Measurements from ENCODE around the gene ACVR2B.

The ACVR2B gene

DNA sequence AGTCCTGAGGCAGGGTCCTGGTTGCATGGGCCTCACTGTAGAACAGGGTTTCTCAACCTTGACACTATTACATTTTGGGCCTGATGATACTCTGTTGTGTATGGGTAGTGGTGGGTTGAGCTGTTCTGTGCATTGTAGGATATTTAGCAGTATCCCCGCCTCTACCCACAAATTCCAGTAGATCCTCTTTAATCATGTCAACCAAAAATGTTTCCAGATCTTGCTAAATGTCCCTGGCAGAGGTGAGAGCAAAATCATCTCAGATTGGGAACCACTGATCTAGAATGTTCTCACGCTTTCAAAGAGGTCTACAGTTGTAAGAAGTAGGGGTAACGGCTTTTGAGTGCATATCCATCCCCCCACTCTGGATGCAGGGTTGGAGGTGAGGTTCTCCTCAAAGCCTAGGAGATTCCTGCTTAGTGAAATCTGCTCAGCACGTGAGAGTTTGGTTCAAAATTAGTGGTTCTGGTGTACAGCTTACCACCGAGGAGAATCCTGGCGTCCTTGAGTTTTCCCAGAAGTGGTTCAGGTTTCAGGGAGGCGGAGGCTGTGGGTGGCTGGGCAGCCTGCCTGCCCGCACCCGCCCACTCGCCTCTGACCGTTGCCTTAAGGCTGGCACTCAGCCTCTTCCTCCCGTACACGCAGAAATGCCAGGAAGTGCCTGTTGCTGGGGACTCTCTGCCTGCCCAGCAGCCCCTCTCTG is 5.3 kb downstream of the ACVR2B start:
- DNase-seq (ENCODE audit: low read depth in 2 of 2), result no peak

DNA sequence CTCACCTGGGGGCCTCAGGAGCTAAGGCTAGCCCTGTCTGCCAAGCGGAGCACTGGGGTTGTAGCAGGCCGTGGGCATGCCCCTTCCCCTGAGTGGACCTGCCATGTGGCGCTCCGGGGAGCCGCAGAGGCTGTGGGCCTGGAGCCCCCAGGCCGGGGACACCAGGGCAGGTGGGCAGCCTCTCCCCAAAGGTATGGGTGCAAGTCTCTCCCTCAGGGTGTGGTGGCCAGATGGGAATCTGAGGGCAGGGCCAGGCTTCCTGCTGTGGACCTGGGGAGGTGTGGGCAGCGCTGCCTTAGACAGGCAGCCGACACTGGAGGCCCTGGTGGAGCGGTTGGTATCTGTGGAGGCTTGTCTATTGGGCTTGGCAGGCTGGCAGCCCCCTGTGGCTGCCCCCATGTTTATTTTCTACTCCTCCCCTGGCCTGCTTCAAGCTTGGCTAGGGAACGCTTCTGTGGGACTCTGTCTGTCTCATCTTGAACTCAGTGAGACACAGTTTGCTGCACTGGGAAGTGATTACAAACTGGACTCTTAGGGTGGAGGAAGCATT is 5.9 kb downstream of the ACVR2B start:
- DNase-seq (ENCODE audit: low read depth in 2 of 2), result no peak

DNA sequence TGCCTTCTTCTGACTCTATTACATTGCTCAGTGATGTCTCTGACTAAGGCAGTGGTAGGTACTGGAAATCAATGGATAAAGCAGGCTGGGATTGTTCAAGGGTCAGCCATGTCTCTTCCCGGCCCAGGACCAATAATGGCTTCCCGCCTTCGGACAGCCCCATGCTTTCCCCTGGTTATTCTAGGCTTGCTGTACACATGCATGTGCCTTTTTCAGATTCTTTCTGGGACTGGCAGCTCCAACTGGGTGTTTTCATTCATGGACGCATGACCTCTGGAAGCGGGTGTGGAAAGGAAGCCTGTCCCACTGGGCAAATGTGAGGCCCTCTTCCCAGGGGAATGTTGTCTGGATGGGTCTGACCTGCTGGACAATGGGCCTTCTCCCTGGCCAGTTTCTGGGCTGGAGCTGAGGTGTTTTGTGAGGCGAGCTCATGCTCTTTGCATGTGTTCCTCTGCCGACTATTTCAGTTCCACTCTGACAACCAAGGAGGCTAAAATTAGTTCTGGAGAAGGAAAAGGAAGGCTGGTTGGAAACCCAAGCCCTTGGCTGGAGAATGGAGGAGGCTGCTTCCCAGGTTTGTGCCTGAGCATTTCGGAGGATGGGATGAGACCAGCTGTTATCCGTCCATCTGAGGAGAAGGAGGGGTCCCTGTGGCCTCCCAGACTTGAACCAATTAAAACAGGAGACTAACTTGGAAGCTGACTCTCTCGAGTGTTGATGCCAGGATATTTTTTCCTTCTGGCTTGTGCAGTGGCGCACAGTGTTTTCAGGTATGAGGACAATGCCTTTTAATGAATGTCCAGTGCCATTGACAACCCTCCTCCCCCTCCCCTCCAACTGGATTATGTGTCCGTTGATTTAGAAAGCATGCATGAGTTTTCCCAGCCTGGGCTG is 6.9 kb downstream of the ACVR2B start:
- DNase-seq (ENCODE audit: low read depth in 2 of 2), result no peak

DNA sequence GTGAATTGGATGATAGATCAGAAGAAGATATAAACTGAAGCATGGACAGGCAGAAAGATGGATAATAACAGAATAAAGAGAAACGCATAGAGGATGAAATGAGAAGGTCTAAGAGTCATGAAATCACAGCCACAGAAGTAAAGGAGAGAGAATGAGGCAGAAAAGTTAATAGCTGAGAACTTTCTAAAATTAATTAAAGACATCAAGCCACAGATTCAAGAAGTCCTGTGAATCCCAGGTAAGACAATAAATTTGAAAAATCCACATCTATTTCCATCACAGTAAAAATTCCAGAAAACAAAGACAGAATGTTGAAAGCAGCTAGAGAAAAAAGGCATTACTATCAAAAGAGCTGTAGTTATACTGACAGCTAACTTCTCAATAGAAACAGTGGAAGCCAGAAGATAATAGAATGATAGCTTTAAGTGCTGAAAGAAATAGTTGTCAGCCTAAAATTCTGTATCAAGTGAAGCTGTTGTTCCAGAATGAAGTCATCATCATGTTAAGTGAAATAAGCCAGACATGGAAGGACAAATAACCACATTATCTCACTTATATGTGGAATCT is 12.0 kb downstream of the ACVR2B start:
- no peak for DNase-seq (ENCODE audit: low read depth in 2 of 2)

DNA sequence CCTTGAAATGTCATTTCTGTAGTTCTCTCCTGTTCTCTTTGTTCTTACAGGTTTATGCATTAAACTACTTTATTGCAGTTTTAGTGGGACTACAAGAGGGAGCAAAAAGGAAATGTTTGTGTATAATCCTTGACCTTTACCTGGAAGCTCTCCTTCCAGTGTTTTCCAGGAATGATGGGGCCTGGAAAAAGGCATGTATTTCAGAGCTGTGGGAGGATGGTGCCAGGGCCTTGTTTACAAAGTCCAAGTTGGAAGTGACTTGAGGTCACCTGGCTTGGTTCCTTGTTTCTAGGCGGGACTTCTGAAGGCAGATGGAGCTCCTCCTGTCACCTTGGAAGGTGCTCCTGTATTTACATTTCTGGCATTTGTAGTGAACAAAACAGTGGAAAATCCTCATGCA is 15.1 kb downstream of the ACVR2B start:
- DNase-seq (ENCODE audit: low read depth in 2 of 2), result no peak

DNA sequence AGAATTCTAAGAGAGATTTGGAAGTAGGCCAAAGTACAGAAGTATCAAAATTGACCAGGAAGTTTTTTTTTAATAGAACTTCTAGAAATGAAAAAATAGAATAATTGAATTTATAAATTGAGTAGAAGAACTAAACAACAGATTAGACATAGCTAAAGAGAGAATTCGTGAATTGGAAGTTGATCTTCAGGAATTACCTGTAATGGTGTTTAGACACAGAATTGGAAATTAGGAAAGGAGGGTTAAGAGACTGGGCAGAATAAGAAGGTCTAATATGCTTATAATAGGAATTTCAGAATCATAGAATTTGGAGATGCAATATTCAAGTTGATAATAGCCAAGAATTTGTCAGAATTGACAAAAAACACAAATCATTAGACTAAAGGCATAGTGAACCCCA is 16.2 kb downstream of the ACVR2B start:
- DNase-seq (ENCODE audit: low read depth in 2 of 2), result no peak

DNA sequence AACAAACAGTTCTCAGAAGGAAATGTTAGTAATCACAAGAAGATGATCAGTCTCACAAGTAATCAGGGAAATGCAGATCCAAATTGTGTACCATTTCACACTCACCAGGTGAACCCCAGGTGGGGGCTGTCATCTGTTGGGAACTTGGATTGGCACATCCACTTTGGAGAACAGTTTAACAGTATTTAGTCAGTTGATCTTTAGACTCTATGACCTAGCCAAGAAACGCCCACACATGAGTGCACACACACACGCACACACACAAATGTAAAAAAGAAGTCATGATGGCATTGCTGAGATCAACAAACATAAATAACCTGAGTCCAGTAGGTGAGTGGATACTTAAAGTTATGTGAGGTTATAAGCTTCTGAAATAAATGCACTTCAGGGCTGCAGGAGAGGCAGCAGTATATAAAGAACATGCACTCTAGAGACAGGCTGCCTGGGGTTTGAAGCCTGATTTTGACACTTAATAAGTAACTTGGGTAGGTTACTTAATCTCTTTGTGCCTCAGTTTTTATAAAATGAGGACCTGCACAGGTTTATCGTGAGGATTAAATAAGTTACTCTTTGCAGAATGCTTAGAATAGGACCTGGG is 17.7 kb downstream of the ACVR2B start:
- DNase-seq (ENCODE audit: low read depth in 2 of 2), result no peak

DNA sequence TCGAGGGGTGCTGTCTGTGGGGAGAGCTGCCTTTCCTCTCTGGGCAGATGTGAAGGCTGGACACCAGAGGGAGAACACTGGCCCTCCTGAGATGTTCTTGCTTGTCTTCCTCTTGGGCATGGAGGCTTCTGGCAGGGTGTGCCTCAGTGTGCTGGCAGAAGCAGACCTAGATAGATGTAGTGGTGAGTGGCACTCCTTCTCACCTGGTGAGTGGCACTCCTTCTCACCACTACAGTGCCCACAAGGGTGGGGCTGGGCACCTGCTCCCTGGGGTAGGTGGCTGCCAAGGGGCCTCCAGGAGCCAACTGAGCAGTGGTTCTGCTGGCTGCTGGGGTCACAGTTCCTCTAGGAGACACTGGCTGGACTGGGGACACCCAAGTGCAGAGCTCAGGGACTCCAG is 18.7 kb downstream of the ACVR2B start:
- no peak for DNase-seq (ENCODE audit: low read depth in 2 of 2)

DNA sequence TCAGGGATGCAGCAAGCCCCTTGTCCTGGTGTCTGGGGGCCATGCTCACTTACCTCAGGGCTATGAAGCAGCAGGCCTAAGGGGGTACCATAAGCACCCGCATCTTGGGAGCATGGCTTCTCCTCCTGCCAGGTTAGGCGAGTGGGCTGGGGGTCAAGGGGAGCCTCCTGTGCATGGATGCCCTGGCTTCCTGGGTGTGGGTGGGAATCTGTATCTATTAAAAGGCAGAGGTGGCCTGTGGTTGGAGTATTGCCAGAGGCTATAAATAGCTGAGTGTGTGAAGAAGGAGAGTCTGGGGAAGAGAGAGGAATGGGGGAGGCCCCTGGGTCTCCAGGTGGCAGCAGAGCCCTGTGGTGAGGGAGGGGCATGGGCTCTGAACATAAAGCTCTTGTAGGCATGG is 19.5 kb downstream of the ACVR2B start:
- DNase-seq (ENCODE audit: low read depth in 2 of 2), result no peak

DNA sequence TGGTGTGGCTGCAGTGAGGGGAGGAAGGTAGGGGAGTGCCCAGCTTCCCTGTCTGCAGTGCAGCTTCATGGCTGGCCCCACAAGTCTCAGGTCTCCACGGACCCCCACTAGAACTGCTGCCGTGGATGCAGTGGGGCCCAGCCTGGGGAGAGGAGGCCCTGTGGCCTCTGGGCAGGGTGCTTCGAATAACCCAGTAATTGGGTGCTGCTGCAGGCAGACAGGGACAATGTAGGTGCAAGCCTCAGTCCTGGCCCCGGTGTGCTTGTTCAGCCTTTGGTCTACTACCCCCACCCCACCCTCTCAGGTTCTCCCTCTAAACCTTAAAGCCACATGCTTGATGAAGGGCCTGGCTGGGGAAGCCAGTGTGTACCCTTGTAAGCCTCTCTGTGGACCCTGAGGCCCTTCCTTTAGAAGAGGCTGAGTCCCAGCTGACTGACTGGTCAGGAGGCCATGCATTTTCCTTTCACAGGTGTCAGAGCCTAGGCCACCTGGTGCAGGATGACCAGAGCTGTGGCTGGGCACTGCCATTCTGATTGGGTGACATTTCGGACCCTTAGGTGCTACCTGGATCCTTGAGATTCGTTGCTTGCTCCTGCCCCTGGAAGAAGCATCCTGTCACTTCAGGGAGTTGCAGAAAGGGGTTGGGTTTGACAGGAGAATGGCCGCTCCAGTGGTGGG is 21.4 kb downstream of the ACVR2B start:
- DNase-seq (ENCODE audit: low read depth in 2 of 2), result no peak

DNA sequence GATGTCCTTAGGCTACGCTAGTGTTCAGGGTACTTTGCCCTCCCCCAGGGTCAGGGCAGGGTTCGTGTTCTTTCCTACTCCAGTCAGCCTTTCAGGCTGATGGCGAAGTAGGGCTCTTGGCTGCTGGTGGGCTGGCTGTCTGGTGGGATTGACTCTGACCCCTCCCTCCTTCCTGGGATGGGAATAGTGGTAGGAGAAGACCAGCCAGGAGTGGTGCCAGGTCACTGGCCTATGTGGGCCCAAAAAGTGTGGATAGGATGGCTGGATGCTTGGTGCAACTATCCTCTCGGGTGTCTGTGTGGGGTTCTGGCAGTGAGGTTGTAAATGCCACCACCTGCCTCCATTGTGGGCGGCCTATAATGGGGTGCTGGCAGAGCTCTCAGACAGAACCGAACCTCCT is 22.0 kb downstream of the ACVR2B start:
- no peak for DNase-seq (ENCODE audit: low read depth in 2 of 2)

DNA sequence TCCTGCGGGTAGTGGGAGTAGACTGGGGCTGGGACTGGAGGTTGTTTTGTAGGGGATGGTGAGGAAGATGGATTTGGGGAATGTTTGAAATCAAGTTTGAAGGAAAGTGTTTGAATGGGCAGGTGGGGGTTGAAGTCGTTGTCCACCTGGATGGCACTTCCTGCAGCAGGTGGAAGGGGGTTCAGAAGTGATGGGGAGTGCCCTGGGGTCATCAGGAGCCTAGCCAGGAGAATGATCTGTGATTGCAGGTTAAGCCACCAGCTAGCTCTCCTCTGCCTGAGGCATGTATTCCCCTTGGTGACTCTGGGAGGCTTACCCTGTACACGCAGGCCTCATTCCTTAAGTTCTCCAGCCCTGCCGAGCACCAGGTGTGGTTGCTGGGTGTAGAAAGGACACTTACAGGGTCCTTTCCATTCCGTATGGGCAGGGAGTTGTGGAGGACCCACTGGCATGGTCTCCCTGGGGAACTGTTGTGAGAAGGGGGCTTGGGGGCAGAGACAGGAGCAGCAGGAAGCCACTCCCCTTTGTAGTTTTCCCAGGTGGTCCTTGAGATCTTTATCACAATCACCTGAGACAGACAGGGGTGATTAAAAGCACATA is 22.6 kb downstream of the ACVR2B start:
- no peak for DNase-seq (ENCODE audit: low read depth in 2 of 2)

DNA sequence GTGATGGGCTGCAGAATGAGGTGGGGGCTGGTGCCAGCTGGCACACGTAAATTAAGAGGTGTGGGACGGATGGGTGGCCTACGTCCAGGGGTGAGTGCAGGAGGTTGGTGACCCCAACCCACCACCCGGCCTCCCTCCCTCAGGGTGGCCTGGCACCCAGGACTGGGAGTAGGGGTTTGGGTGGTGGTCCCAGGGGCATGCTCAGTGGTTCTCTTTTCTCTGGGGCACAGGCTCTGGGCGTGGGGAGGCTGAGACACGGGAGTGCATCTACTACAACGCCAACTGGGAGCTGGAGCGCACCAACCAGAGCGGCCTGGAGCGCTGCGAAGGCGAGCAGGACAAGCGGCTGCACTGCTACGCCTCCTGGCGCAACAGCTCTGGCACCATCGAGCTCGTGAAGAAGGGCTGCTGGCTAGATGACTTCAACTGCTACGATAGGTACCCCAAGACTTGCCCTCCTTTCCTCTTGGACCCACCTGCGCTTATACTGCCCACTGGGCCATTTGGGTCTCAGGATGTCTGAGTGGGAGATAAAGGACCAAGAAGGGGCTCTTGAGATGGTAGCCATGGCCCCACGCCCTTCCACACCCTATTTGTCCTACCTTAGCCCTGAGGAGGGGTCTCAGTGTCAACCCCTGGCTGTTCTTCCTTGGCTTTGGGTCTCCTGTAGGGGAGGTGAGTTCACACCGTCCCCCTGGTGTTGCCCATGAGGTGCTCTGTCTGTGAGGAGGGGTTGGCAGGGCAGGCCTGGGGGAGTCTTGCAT is 23.5 kb downstream of the ACVR2B start:
- DNase-seq (ENCODE audit: low read depth in 2 of 2), result no peak

DNA sequence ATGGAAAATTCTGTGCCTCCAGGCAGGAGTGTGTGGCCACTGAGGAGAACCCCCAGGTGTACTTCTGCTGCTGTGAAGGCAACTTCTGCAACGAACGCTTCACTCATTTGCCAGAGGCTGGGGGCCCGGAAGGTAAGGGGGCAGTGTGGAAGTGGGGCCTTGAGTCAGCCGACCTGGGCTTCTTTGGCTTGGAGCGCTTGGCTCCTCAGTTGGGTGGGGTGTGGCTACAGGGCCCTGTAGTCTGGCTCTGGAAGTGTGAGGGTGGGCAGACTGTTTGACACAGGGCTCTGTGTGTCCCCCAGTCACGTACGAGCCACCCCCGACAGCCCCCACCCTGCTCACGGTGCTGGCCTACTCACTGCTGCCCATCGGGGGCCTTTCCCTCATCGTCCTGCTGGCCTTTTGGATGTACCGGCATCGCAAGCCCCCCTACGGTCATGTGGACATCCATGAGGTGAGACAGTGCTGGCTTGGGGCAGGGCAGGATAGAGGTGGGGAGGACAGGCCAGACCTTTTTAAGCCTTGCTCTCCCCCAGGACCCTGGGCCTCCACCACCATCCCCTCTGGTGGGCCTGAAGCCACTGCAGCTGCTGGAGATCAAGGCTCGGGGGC is 24.3 kb downstream of the ACVR2B start:
- no peak for DNase-seq (ENCODE audit: low read depth in 2 of 2)

DNA sequence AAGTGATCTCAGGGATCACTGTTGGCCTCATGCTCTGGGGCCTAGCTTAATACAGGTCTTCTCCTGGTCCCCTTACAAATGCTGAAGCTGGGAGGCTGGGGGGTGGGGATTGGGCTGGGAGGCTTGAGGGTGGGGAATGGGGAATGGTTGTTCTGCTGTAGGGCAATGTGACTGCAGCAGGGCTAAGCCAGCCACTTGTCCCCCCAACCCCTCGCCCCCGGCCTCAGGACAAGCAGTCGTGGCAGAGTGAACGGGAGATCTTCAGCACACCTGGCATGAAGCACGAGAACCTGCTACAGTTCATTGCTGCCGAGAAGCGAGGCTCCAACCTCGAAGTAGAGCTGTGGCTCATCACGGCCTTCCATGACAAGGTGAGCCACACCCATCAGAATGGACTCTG is 25.2 kb downstream of the ACVR2B start:
- DNase-seq (ENCODE audit: low read depth in 2 of 2), result no peak

DNA sequence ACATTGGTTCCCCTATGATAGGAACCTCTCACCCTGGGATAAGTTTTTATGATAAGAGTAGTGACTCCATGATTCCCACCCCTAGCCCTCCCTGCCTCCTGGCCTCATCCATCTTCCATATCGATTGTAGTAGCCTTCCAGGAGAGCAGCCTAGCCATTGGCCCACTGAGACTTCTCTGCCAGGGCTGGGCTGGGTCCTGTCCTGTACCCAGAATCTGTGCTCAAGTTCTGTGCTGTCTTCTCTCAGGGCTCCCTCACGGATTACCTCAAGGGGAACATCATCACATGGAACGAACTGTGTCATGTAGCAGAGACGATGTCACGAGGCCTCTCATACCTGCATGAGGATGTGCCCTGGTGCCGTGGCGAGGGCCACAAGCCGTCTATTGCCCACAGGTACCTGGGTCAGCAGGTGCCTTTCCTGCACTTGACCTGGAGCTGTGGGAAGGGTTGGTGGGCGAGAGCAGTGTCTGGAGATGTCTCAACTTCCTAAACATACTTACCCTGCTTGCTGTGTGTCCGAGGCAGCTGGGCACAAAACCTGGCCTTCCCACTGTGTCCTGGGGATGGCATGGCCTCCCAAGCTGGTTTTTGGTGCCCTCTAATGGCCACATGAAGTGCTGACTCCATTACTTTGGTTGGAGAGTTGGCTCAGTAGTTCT is 25.9 kb downstream of the ACVR2B start:
- peak; percentile 24 to 26 for DNase-seq (ENCODE audit: low read depth in 2 of 2)

DNA sequence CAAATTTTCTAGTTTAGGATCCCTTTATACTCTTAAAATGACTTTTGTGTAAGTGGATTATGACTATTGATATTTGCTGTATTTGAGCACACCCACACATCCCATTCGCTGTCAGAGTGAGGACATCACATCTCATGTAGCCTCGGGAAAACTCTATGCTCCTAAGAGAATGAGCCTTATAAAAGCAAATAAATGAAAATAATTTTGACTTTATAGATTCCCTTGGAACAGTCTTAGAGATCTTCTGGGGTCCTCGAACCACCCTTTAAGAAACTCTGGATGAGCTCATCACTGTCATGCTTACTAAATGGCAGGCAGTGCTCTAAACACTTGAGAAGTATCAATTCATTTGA is 26.4 kb downstream of the ACVR2B start:
- no peak for DNase-seq (ENCODE audit: low read depth in 2 of 2)

DNA sequence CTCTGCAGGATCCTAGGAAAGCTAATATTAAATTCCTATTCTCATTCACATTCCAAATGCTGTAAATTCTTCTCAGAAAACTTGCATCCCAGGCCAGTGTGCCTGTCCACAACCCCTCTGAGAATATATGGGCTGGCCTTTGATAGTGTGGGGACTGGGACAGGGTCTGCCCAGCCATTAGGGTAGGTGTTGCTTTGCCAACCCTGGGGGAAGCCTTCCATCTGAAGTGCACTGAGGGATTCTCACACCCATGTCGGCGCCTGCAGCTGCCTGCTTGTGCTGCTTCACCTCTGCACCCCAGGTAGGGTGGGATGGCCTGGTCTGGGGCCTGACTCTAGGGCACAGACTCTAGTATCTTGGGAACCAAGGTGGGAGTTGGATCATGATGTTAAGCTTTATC is 27.2 kb downstream of the ACVR2B start:
- DNase-seq (ENCODE audit: low read depth in 2 of 2), result no peak

DNA sequence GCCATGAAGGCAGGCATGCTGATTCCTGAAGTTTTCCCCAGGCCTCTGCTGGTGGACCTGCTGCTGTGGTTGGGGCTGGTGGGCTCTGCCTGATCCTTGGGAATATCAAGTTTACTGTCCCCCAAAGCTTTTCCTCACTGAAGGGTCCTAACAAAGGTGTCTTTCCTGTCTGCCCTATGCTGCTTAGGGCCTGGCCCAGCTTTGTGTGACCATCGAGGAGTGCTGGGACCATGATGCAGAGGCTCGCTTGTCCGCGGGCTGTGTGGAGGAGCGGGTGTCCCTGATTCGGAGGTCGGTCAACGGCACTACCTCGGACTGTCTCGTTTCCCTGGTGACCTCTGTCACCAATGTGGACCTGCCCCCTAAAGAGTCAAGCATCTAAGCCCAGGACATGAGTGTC is 29.3 kb downstream of the ACVR2B start:
- no peak for DNase-seq (ENCODE audit: low read depth in 2 of 2)

DNA sequence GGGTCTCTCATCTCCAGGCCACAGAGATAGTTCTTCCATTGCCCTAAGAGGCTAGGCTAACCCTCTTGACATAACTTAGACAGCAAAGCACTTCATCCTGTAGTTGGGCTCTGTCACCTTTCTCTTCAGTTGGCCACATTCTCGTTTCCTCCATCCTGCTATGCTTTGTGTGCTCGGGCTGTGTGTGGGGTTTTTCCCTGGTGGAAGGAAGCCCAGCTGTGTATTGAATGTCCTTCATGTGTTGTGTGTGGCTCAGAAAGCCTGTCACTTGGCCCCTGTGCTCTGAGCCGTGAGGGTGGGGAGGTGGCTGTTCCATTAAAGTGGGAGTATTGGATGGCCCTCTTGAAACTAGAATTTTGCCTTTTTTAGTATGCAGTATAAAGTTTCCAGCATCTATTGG is 33.6 kb downstream of the ACVR2B start:
- no peak for DNase-seq (ENCODE audit: low read depth in 2 of 2)

Measured in stimulated activated CD4-positive, alpha-beta T cell treated with anti-CD3 and anti-CD28 coated beads, Interleukin-1b, Interleukin-23, amount 100 ng/mL, for 4 hours (primary cell).